ENCODE data around the gene GBA2.

GBA2 gene

GRCh38 chr9:35774907-35775635 is 26.0 kb upstream of the GBA2 start:
- no peak for TF ChIP-seq CTCF (IDR thresholded peaks at IDR 0.05)

GRCh38 chr9:35771943-35772342 is 22.9 kb upstream of the GBA2 start:
- TF ChIP-seq CTCF (IDR thresholded peaks at IDR 0.05), result no peak

GRCh38 chr9:35771534-35771933 is 22.5 kb upstream of the GBA2 start:
- no peak for TF ChIP-seq CTCF (IDR thresholded peaks at IDR 0.05)

GRCh38 chr9:35771075-35771433 is 22.0 kb upstream of the GBA2 start:
- TF ChIP-seq CTCF (IDR thresholded peaks at IDR 0.05), result no peak

- TF ChIP-seq CTCF (IDR thresholded peaks at IDR 0.05), result no peak
These were observed 20.7 kb upstream of the GBA2 start for GRCh38 chr9:35769763-35770162.

- no peak for TF ChIP-seq CTCF (IDR thresholded peaks at IDR 0.05)
These were observed 18.4 kb upstream of the GBA2 start for GRCh38 chr9:35767458-35767857.

GRCh38 chr9:35766997-35767396 is 18.0 kb upstream of the GBA2 start:
- TF ChIP-seq CTCF (IDR thresholded peaks at IDR 0.05), result no peak

- TF ChIP-seq CTCF (IDR thresholded peaks at IDR 0.05), result no peak
These were observed 14.8 kb upstream of the GBA2 start for GRCh38 chr9:35763803-35764202.

Data from LNCAP (cell line).